Fibroblast of skin of back (primary cell): ENCODE results near the gene DLX2.

Experiments
- DNase-seq: peaks from one replicate; pipeline ENCODE4 v3.0.0-alpha.2; 2013

The DLX2 gene

GRCh38 chr2:172053486-172053885, 49.2 kb downstream of the DLX2 start:
- no peak for DNase-seq

- DNase-seq, result no peak
Observed at GRCh38 chr2:172052000-172052983, 50.4 kb downstream of the DLX2 start.

GRCh38 chr2:172050479-172051125, 52.1 kb downstream of the DLX2 start:
- DNase-seq, result no peak

GRCh38 chr2:172049567-172050120, 53.1 kb downstream of the DLX2 start:
- no peak for DNase-seq
